SH-SY5Y (cell line): ENCODE results near the gene LDAH.
A peak's percentile ranks its signal among the peaks of the same experiment; 100 is the strongest.

Source experiments
- GATA2 ChIP-seq: IDR thresholded peaks from 2 replicates; pipeline ENCODE4 v1.6.1; 2011; ENCODE audit warnings: mild to moderate bottlenecking, low read depth, low read length
- GATA3 ChIP-seq: IDR thresholded peaks from 2 replicates; pipeline ENCODE4 v1.6.1; 2011; ENCODE audit warnings: low read depth, mild to moderate bottlenecking, low read length, moderate library complexity

The LDAH gene

GRCh38 chr2:20642055-20642971, 180.6 kb downstream of the LDAH start:
- TF ChIP-seq GATA3 (no peak), GATA2 (no peak)

GRCh38 chr2:20641123-20641985, 181.5 kb downstream of the LDAH start:
- no peak for TF ChIP-seq GATA3
- TF ChIP-seq GATA2, result peak; percentile 75

- TF ChIP-seq GATA2 (no peak), GATA3 (no peak)
These were observed 182.3 kb downstream of the LDAH start for GRCh38 chr2:20640411-20641122.

GRCh38 chr2:20638646-20639430, 184.1 kb downstream of the LDAH start:
- TF ChIP-seq GATA3, result no peak

GRCh38 chr2:20638014-20638413, 184.9 kb downstream of the LDAH start:
- TF ChIP-seq GATA3, result no peak
- no peak for TF ChIP-seq GATA2

- no peak for TF ChIP-seq GATA3
- TF ChIP-seq GATA2, result no peak
These were observed 185.8 kb downstream of the LDAH start for GRCh38 chr2:20637147-20637546.

GRCh38 chr2:20635675-20636584, 187.0 kb downstream of the LDAH start:
- TF ChIP-seq GATA2 (no peak; the same call in 1 of the 2 replicates), GATA3 (no peak)

GRCh38 chr2:20635113-20635510, 187.8 kb downstream of the LDAH start:
- TF ChIP-seq GATA2 (no peak), GATA3 (no peak)

- TF ChIP-seq GATA2 (no peak), GATA3 (no peak)
These were observed 188.3 kb downstream of the LDAH start for GRCh38 chr2:20634507-20635112.
